WTC11 (cell line): ENCODE measurements around the gene PDLIM5. TPM values are rescaled to one million over a fixed set of nuclear protein-coding genes. Genes with fewer than 3 reads are reported as not detected.

Experiments
- ATAC-seq: fragments of 200-7000 bp; cut with Tn5 transposase; 2 replicates; pipeline ENCODE4 v1.10.0; 2021; ENCODE audit warnings: mild to moderate bottlenecking, moderate library complexity
- CTCF ChIA-PET: fragments of 300-600 bp; sonication (Branson Sonifier 250); formaldehyde crosslinking; loops from one replicate; lab custom pipeline; 2021; ENCODE audit warnings: antibody characterized with exemption; lab: Charles Lee
- POLR2A ChIA-PET: fragments of 350-600 bp; sonication (Branson Sonifier 250); formaldehyde crosslinking; loops from one replicate; lab custom pipeline; 2021; ENCODE audit warnings: antibody characterized with exemption; lab: Charles Lee
- DNase-seq: peaks from one replicate; pipeline ENCODE4 v3.0.0; 2021; ENCODE audit warnings: low spot score
- H3K27ac Mint-ChIP-seq: 2 replicates; pipeline ENCODE4 v1.8.0; 2021; ENCODE audit warnings: mixed read lengths
- H3K27me3 Mint-ChIP-seq: 2 replicates; pipeline ENCODE4 v1.8.0; 2021; ENCODE audit warnings: low read depth, mild to moderate bottlenecking, moderate library complexity, mixed read lengths
- H3K36me3 Mint-ChIP-seq: 2 replicates; pipeline ENCODE4 v1.8.0; 2021; ENCODE audit warnings: mixed read lengths
- H3K4me1 Mint-ChIP-seq: 2 replicates; pipeline ENCODE4 v1.8.0; 2022; ENCODE audit warnings: mixed read lengths
- H3K4me3 Mint-ChIP-seq: 2 replicates; pipeline ENCODE4 v1.8.0; 2021; ENCODE audit warnings: mild to moderate bottlenecking, moderate library complexity, mixed read lengths
- H3K9me3 Mint-ChIP-seq: 2 replicates; pipeline ENCODE4 v1.8.0; 2021; ENCODE audit warnings: mixed read lengths
- ATF1 ChIP-seq: sonication (generic); formaldehyde crosslinking; IDR thresholded peaks from 2 replicates; pipeline ENCODE4 v1.8.1; 2023; ENCODE audit warnings: mild to moderate bottlenecking, moderate library complexity, missing genetic modification reagents
- ATF6 ChIP-seq: sonication (generic); formaldehyde crosslinking; IDR thresholded peaks from 2 replicates; pipeline ENCODE4 v1.8.1; 2023; ENCODE audit warnings: mild to moderate bottlenecking, missing genetic modification reagents
- E2F1 ChIP-seq: sonication (generic); formaldehyde crosslinking; IDR thresholded peaks from 2 replicates; pipeline ENCODE4 v1.8.0; 2022; ENCODE audit warnings: mild to moderate bottlenecking, missing genetic modification reagents
- E2F5 ChIP-seq: sonication (generic); formaldehyde crosslinking; IDR thresholded peaks from 2 replicates; pipeline ENCODE4 v1.8.1; 2022; ENCODE audit warnings: mild to moderate bottlenecking, moderate library complexity, missing genetic modification reagents
- FOXK1 ChIP-seq: sonication (generic); formaldehyde crosslinking; IDR thresholded peaks from 2 replicates; pipeline ENCODE4 v1.8.0; 2022; ENCODE audit warnings: mild to moderate bottlenecking, moderate library complexity, missing genetic modification reagents
- GRHL2 ChIP-seq: fragments of 250-450 bp; sonication (Bioruptor Pico); IDR thresholded peaks from 2 replicates; pipeline ENCODE4 v1.8.0; 2022; ENCODE audit warnings: mild to moderate bottlenecking, moderate library complexity; ENCODE audit not compliant: insufficient replicate concordance, severe bottlenecking
- JAZF1 ChIP-seq: fragments of 250-450 bp; sonication (Bioruptor Pico); IDR thresholded peaks from 2 replicates; pipeline ENCODE4 v1.9.0; 2021; ENCODE audit warnings: moderate library complexity, mild to moderate bottlenecking, inconsistent platforms
- NR1H2 ChIP-seq: sonication (generic); formaldehyde crosslinking; IDR thresholded peaks from 2 replicates; pipeline ENCODE4 v1.9.0; 2021; ENCODE audit warnings: mild to moderate bottlenecking, moderate library complexity, missing genetic modification reagents
- PRRX2 ChIP-seq: fragments of 250-450 bp; sonication (Bioruptor Pico); IDR thresholded peaks from 2 replicates; pipeline ENCODE4 v1.8.0; 2021; ENCODE audit warnings: mild to moderate bottlenecking
- SOX15 ChIP-seq: fragments of 250-450 bp; sonication (Bioruptor Pico); IDR thresholded peaks from 2 replicates; pipeline ENCODE4 v1.9.0; 2021; ENCODE audit warnings: mild to moderate bottlenecking
- TEAD4 ChIP-seq: sonication (generic); formaldehyde crosslinking; IDR thresholded peaks from 2 replicates; pipeline ENCODE4 v1.8.0; 2022; ENCODE audit warnings: mild to moderate bottlenecking, missing genetic modification reagents
- ZNF281 ChIP-seq: sonication (generic); formaldehyde crosslinking; IDR thresholded peaks from 2 replicates; pipeline ENCODE4 v1.8.0; 2023; ENCODE audit warnings: mild to moderate bottlenecking, missing genetic modification reagents
- ZNF317 ChIP-seq: sonication (generic); formaldehyde crosslinking; IDR thresholded peaks from 2 replicates; pipeline ENCODE4 v1.8.1; 2023; ENCODE audit warnings: low read depth, mild to moderate bottlenecking, moderate library complexity, missing genetic modification reagents, borderline replicate concordance
- ZNF671 ChIP-seq: fragments of 250-450 bp; sonication (Bioruptor Pico); IDR thresholded peaks from 2 replicates; pipeline ENCODE4 v1.8.0; 2021; ENCODE audit warnings: mild to moderate bottlenecking
- ZSCAN18 ChIP-seq: fragments of 250-450 bp; sonication (Bioruptor Pico); IDR thresholded peaks from 2 replicates; pipeline ENCODE4 v2.1.2; 2022; ENCODE audit warnings: mild to moderate bottlenecking, moderate library complexity
- total RNA-seq: library from RNA; stranded (reverse); gene quantifications from 3 replicates; pipeline ENCODE4 v1.2.3, GENCODE V29; 2021
- TF ChIP-seq, protein P1 (sequence below): fragments of 250-450 bp; sonication (Bioruptor Pico); IDR thresholded peaks from 2 replicates; pipeline ENCODE4 v1.9.0; 2021; ENCODE audit warnings: mild to moderate bottlenecking

Gene PDLIM5
- total RNA-seq, 1 experiment from 2014 or later = 51.5 TPM

DNA sequence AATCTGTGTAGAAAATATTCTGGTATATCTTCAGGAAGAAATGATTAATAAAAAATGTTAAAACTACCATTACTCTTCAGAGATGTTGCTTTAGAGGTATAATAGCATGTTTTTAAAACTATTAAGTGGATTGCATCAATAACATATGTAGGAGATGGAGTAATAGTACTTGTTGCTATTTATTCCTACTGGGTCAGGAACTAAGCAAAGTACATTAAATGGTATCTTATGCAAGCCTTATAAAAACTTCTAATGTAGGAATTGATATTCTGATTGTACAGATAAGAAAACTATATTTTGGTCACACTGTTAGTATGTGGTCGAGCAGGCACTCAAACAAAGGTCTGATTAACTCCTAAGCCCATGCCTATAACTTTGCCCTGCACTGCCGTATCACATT is 31.4 kb upstream of the PDLIM5 start:
- peaks cover 15% of the 10 kb centered on the region for H3K36me3 Mint-ChIP-seq
- peaks cover 15% of the 10 kb centered on the region for H3K4me1 Mint-ChIP-seq
- DNase-seq = no peak
- no peak overlapping the region for H3K27ac Mint-ChIP-seq
- H3K4me3 Mint-ChIP-seq = no peak overlapping the region
- ChIA-PET POLR2A (no interaction called here), CTCF (no interaction called here)
- H3K9me3 Mint-ChIP-seq = peaks cover 42% of the 10 kb centered on the region
- TF ChIP-seq PRRX2 (CRISPR knock-in tag) = no peak
- no peak for TF ChIP-seq GRHL2
- TF ChIP-seq ZNF671 (CRISPR knock-in tag) = no peak
- TF ChIP-seq TEAD4 (CRISPR knock-in tag) = no peak
- TF ChIP-seq ZNF281 (CRISPR knock-in tag) = no peak
- no peak for TF ChIP-seq SOX15 (CRISPR knock-in tag)
- no peak for TF ChIP-seq FOXK1
- no peak for TF ChIP-seq E2F1 (CRISPR knock-in tag)
- TF ChIP-seq, protein P1, sequence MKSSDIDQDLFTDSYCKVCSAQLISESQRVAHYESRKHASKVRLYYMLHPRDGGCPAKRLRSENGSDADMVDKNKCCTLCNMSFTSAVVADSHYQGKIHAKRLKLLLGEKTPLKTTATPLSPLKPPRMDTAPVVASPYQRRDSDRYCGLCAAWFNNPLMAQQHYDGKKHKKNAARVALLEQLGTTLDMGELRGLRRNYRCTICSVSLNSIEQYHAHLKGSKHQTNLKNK (CRISPR knock-in tag) = no peak
- TF ChIP-seq NR1H2 = no peak
- no peak for TF ChIP-seq E2F5 (CRISPR knock-in tag)
- TF ChIP-seq ZSCAN18 (CRISPR knock-in tag) = no peak
- TF ChIP-seq ATF1 (CRISPR knock-in tag) = no peak
- TF ChIP-seq ATF6 (CRISPR knock-in tag) = no peak
- no peaks in the 10 kb centered on the region for H3K27me3 Mint-ChIP-seq
- ATAC-seq = no peak

DNA sequence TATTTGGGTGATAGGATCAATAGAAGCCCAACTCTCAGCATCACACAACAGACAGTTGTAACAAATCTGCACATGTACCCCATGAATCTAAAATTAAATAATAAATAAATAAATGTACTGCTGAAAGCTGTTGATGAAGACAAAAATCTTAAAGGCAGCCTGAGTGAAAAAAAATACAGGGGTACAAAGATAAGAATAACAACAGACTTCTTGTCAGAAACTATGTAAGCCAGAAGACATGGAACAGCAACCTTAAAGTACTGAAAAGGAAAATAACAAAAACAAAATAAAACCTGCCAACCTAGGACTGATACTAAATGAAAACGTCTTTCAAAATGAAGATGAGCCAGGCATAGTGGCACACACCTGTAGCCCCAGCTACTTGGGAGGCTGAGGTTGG is 25.0 kb upstream of the PDLIM5 start:
- H3K9me3 Mint-ChIP-seq = peaks cover 47% of the 10 kb centered on the region
- POLR2A ChIA-PET = no interaction called here
- H3K4me1 Mint-ChIP-seq = no peaks in the 10 kb centered on the region
- no peaks in the 10 kb centered on the region for H3K27me3 Mint-ChIP-seq
- no peak for DNase-seq
- CTCF ChIA-PET = no interaction called here
- peaks cover 18% of the 10 kb centered on the region for H3K36me3 Mint-ChIP-seq
- ATAC-seq = no peak
- TF ChIP-seq ZNF317 = peak; percentile 97
- no peak for TF ChIP-seq JAZF1 (CRISPR knock-in tag)
- H3K4me3 Mint-ChIP-seq = no peak overlapping the region
- no peak overlapping the region for H3K27ac Mint-ChIP-seq
